ENCODE measurements around the gene CALHM2.

- TF ChIP-seq EZH2 (IDR thresholded peaks at IDR 0.05; ENCODE audit: low read length, missing control alignments), result no peak
- TF ChIP-seq, protein P1, sequence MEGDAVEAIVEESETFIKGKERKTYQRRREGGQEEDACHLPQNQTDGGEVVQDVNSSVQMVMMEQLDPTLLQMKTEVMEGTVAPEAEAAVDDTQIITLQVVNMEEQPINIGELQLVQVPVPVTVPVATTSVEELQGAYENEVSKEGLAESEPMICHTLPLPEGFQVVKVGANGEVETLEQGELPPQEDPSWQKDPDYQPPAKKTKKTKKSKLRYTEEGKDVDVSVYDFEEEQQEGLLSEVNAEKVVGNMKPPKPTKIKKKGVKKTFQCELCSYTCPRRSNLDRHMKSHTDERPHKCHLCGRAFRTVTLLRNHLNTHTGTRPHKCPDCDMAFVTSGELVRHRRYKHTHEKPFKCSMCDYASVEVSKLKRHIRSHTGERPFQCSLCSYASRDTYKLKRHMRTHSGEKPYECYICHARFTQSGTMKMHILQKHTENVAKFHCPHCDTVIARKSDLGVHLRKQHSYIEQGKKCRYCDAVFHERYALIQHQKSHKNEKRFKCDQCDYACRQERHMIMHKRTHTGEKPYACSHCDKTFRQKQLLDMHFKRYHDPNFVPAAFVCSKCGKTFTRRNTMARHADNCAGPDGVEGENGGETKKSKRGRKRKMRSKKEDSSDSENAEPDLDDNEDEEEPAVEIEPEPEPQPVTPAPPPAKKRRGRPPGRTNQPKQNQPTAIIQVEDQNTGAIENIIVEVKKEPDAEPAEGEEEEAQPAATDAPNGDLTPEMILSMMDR (conservative IDR thresholded peaks at IDR 0.05 in 1 of 2, IDR thresholded peaks at IDR 0.05 in 1 of 2; ENCODE audit: low read depth in 1 of 2, low read length in 2 of 2), result no peak
Observed at GRCh38 chr10:103472005-103472404, 19.8 kb upstream of the CALHM2 start.

All from fibroblast of lung (primary cell).